Fibroblast of skin of right biceps (primary cell): ENCODE data around the gene CTSG.
"Not testable (repeated sequence)": the region's sequence is repeated elsewhere in the genome, so short reads cannot be mapped to it uniquely, and the experiment has no call there.

Experiments used
- DNase-seq: peaks from one replicate; pipeline ENCODE4 v3.0.0-alpha.2; 2013

The CTSG gene

GRCh38 chr14:24542346-24542936 is 33.6 kb downstream of the CTSG start:
- DNase-seq = no peak

GRCh38 chr14:24535737-24536136 is 40.3 kb downstream of the CTSG start:
- DNase-seq = no peak

- no peak for DNase-seq
Observed at GRCh38 chr14:24534286-24534685, 41.8 kb downstream of the CTSG start.

GRCh38 chr14:24525877-24526620 is 50.0 kb downstream of the CTSG start:
- not testable (repeated sequence) for DNase-seq
